OCI-LY3 (cell line): ENCODE measurements around the gene MINPP1.
"Not testable (repeated sequence)": the region's sequence is repeated elsewhere in the genome, so short reads cannot be mapped to it uniquely, and the experiment has no call there.

Experiments used
- H2AFZ ChIP-seq: fragments of 200-600, 300-600 bp; shearing (Covaris generic); 2 replicates; pipeline ENCODE4 v1.6.0; 2014; ENCODE audit warnings: antibody characterized with exemption, low read depth, low read length
- H3K27ac ChIP-seq: fragments of 200-600, 300-600 bp; sonication (generic); 2 replicates; pipeline ENCODE4 v1.5.1; 2014; ENCODE audit warnings: mild to moderate bottlenecking, low read length, moderate library complexity, mixed read lengths
- H3K27me3 ChIP-seq: fragments of 200-600, 300-600 bp; sonication (generic); 2 replicates; pipeline ENCODE4 v1.6.1; 2014; ENCODE audit warnings: low read depth, low read length, mixed read lengths
- H3K36me3 ChIP-seq: fragments of 200-600, 300-600 bp; sonication (generic); replicated peaks from 2 replicates; pipeline ENCODE3; 2014; ENCODE audit warnings: low read depth, low read length, mixed read lengths
- H3K4me1 ChIP-seq: fragments of 300-600, 200-600 bp; sonication (generic); 2 replicates; pipeline ENCODE4 v1.6.1; 2014; ENCODE audit warnings: low read length, mixed read lengths
- H3K4me2 ChIP-seq: fragments of 200-600, 300-600 bp; sonication (generic); 2 replicates; pipeline ENCODE4 v1.6.1; 2014; ENCODE audit warnings: low read length, mixed read lengths
- H3K4me3 ChIP-seq: fragments of 300-600, 200-600 bp; sonication (generic); 2 replicates; pipeline ENCODE4 v1.5.1; 2014; ENCODE audit warnings: antibody characterized with exemption, mild to moderate bottlenecking, low read length, moderate library complexity
- H3K79me2 ChIP-seq: fragments of 300-600, 200-600 bp; shearing (Covaris generic); 2 replicates; pipeline ENCODE4 v1.6.1; 2014; ENCODE audit warnings: mild to moderate bottlenecking, low read length, mixed read lengths
- H3K9ac ChIP-seq: fragments of 300-600, 200-600 bp; shearing (Covaris generic); 2 replicates; pipeline ENCODE4 v1.6.0; 2014; ENCODE audit warnings: mild to moderate bottlenecking, low read length, moderate library complexity
- H3K9me3 ChIP-seq: fragments of 200-600, 300-600 bp; shearing (Covaris generic); 2 replicates; pipeline ENCODE4 v1.6.1; 2014; ENCODE audit warnings: low read length, mixed read lengths; ENCODE audit not compliant: insufficient read depth
- H4K20me1 ChIP-seq: fragments of 200-600, 300-600 bp; sonication (generic); 2 replicates; pipeline ENCODE4 v1.6.1; 2016; ENCODE audit warnings: low read length, mixed read lengths; ENCODE audit not compliant: insufficient read depth
- CTCF ChIP-seq: fragments of 200-600, 300-600 bp; sonication (generic); IDR thresholded peaks from 2 replicates; pipeline ENCODE4 v1.5.1; 2014; ENCODE audit warnings: antibody characterized with exemption, low read length, low read depth
- EZH2phosphoT487 ChIP-seq: fragments of 200-600 bp; shearing (Covaris generic); IDR thresholded peaks from 2 replicates; pipeline ENCODE4 v1.6.1; 2018; ENCODE audit warnings: antibody characterized with exemption, mixed run types, low read depth

Gene MINPP1

GRCh38 chr10:87504640-87505365 is at the start of gene MINPP1:
Gene MINPP1 (plus strand): TSS chr10:87504893. CDS start chr10:87504916, 23 bp downstream.
- TF ChIP-seq CTCF: no peak
- no peak for TF ChIP-seq EZH2phosphoT487
- peak within 1 kb of the TSS; percentile 66 for H3K9ac ChIP-seq
- no peaks in the 10 kb centered on the region for H3K27me3 ChIP-seq
- H4K20me1 ChIP-seq: no peaks in the 10 kb centered on the region
- peaks cover 15% of the 10 kb centered on the region for H3K79me2 ChIP-seq
- peak within 1 kb of the TSS; percentile 89 for H3K4me3 ChIP-seq
- peak within 1 kb of the TSS; percentile 98 for H2AFZ ChIP-seq
- peak within 1 kb of the TSS; percentile 21; the same call in 1 of the 2 replicates for H3K27ac ChIP-seq
- no peaks in the 10 kb centered on the region for H3K36me3 ChIP-seq
- H3K4me1 ChIP-seq: peaks cover 10% of the 10 kb centered on the region
- no peaks in the 10 kb centered on the region for H3K9me3 ChIP-seq
- H3K4me2 ChIP-seq: peak within 1 kb of the TSS; percentile 92

- H3K4me2 ChIP-seq, H3K9me3 ChIP-seq, H3K4me1 ChIP-seq, H3K36me3 ChIP-seq, H3K9ac ChIP-seq, H4K20me1 ChIP-seq, H3K27me3 ChIP-seq, H3K4me3 ChIP-seq, H3K79me2 ChIP-seq, H3K27ac ChIP-seq, H2AFZ ChIP-seq: not testable (repeated sequence)
Measured at GRCh38 chr10:87456586-87457220, 48.0 kb upstream of the MINPP1 start.

GRCh38 chr10:87461751-87462150 is 42.9 kb upstream of the MINPP1 start:
- not testable (repeated sequence) for H3K36me3 ChIP-seq, H2AFZ ChIP-seq, H4K20me1 ChIP-seq, H3K27me3 ChIP-seq, H3K27ac ChIP-seq, H3K9me3 ChIP-seq, H3K4me3 ChIP-seq, H3K9ac ChIP-seq, H3K4me1 ChIP-seq, H3K4me2 ChIP-seq, H3K79me2 ChIP-seq

- H3K4me3 ChIP-seq, H3K9me3 ChIP-seq, H3K4me2 ChIP-seq, H3K36me3 ChIP-seq, H3K27me3 ChIP-seq, H4K20me1 ChIP-seq, H3K4me1 ChIP-seq, H2AFZ ChIP-seq, H3K27ac ChIP-seq, H3K79me2 ChIP-seq, H3K9ac ChIP-seq: not testable (repeated sequence)
Measured at GRCh38 chr10:87466849-87467248, 37.8 kb upstream of the MINPP1 start.

- not testable (repeated sequence) for H4K20me1 ChIP-seq, H3K9ac ChIP-seq, H3K4me3 ChIP-seq
Measured at GRCh38 chr10:87488733-87489132, 16.0 kb upstream of the MINPP1 start.

GRCh38 chr10:87490285-87490684 is 14.4 kb upstream of the MINPP1 start:
- not testable (repeated sequence) for H3K27me3 ChIP-seq, H3K9me3 ChIP-seq, H3K4me1 ChIP-seq, H3K4me3 ChIP-seq, H4K20me1 ChIP-seq, H3K27ac ChIP-seq, H3K4me2 ChIP-seq, H3K36me3 ChIP-seq, H3K79me2 ChIP-seq, H2AFZ ChIP-seq, H3K9ac ChIP-seq

More at GRCh38 chr10:87488733-87489132, 16.0 kb upstream of the MINPP1 start:
- not testable (repeated sequence) for H3K36me3 ChIP-seq, H3K4me1 ChIP-seq, H3K27ac ChIP-seq, H3K79me2 ChIP-seq, H3K9me3 ChIP-seq, H3K4me2 ChIP-seq, H2AFZ ChIP-seq, H3K27me3 ChIP-seq

- H3K4me1 ChIP-seq, H3K4me2 ChIP-seq, H2AFZ ChIP-seq, H3K9me3 ChIP-seq, H3K9ac ChIP-seq, H3K27me3 ChIP-seq, H3K79me2 ChIP-seq, H3K36me3 ChIP-seq, H3K4me3 ChIP-seq, H4K20me1 ChIP-seq, H3K27ac ChIP-seq: not testable (repeated sequence)
Measured at GRCh38 chr10:87492450-87492849, 12.2 kb upstream of the MINPP1 start.

GRCh38 chr10:87495446-87495845 is 9.2 kb upstream of the MINPP1 start:
- not testable (repeated sequence) for H3K27me3 ChIP-seq, H3K36me3 ChIP-seq, H3K27ac ChIP-seq, H2AFZ ChIP-seq, H3K9me3 ChIP-seq, H3K4me1 ChIP-seq, H4K20me1 ChIP-seq, H3K4me2 ChIP-seq, H3K4me3 ChIP-seq, H3K9ac ChIP-seq, H3K79me2 ChIP-seq
